ENCODE results near the gene TOM1L2. TPM values are rescaled to one million over a fixed set of nuclear protein-coding genes. Genes with fewer than 3 reads are reported as not detected.

Gene TOM1L2
- total and polyA plus RNA-seq, 12 donors: 46.4 to 331 (median 273) TPM

DNA sequence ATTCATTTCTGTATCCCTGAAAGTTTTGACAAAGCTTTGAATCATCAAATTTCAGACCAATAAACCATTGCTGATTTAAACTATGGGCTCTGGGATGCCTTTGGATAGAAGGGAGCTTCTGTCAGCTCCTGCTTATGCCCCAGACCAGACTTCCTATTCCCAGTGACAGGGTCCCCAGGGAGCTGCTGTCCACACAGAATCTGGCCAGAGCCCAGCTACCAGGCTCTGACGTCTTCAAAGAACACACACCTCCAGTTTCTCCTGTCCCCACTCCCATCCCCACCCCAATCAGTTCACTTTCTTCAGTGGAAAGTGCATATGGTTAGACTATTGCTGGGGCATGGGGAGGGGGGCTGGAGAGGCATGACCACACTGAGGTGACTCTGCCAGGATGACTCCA, 83.8 kb downstream of the TOM1L2 start:
- Histone ChIP-seq H3K4me1 (peaks cover 4 to 46% (median 30%) of the 10 kb centered on the region in 9 donors), H3K27ac (peak overlapping the region in 5 of 10 donors; percentile 15 to 43 (median 17)), H3K4me3 (no peak overlapping the region), H3K36me3 (peaks cover 0 to 51% (median 19%) of the 10 kb centered on the region in 9 donors), H3K9me3 (no peaks in the 10 kb centered on the region), H3K27me3 (no peaks in the 10 kb centered on the region)
- peak in 4 of 8 donors; percentile 4 to 57 (median 19) for ATAC-seq
- DNase-seq: peak in 1 of 2 donors; percentile 57
- intact Hi-C loops (cut with DNase I): loop anchor here in 5 of 10 donors (5.0 to 10.0 kb wide), 4 partner anchors 34 to 146 kb away; partner anchors contain the start of genes ATPAF2 (in 2 of the 5) and GID4 (in 2 of the 5)
- WGBS, 2 donors: 11 to 12% methylated on average over 1 of the region's 1 CpG
- TF ChIP-seq, protein P1, sequence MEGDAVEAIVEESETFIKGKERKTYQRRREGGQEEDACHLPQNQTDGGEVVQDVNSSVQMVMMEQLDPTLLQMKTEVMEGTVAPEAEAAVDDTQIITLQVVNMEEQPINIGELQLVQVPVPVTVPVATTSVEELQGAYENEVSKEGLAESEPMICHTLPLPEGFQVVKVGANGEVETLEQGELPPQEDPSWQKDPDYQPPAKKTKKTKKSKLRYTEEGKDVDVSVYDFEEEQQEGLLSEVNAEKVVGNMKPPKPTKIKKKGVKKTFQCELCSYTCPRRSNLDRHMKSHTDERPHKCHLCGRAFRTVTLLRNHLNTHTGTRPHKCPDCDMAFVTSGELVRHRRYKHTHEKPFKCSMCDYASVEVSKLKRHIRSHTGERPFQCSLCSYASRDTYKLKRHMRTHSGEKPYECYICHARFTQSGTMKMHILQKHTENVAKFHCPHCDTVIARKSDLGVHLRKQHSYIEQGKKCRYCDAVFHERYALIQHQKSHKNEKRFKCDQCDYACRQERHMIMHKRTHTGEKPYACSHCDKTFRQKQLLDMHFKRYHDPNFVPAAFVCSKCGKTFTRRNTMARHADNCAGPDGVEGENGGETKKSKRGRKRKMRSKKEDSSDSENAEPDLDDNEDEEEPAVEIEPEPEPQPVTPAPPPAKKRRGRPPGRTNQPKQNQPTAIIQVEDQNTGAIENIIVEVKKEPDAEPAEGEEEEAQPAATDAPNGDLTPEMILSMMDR (IDR thresholded peaks at IDR 0.05): no peak

DNA sequence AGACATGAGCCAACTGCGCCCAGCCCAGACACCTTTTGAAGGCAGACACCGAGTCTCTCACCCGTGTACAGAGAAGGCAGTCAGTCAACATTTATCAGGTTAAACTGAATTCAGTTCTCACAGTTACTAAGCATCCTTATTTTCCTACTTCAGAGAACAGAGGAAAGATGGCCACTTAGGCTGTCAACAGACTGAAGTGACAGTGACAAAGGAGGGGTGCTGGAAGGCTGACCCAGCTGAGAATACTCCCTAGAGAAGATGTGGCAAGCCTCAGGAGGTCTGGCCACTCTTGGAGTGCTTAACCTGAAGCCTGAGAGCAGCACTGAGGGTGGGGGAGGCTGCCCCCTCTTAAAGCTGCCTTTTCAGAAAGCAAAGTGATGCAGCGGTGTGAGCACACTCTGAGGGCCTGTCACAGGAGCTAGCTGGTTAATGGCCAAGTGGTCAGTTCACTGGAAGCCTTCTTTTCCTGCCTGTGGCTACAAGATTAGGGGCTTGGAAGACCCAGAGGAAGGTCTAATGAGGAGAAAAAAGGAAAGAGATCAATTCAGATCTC, 84.4 kb downstream of the TOM1L2 start:
- H3K36me3 ChIP-seq: peaks cover 0 to 51% (median 19%) of the 10 kb centered on the region in 9 donors

DNA sequence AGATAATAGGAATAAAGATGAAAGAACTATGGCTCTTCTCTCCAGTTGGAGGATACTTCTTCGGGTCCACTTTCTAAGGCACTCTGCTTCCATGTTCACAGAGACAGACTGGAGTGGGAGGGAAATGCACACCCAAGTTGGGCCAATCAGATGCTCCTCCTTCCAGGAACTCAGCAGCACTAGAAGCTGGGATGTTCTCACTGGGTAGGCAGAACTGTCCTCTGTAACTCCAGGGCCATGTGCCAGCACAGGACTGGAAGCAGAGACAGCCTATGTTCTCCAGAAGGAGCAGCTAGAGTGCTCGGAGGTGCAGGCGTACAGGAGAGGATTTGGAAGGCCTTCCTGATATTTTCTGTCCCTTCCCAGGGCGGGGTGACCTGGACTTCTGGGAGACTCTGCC, 85.5 kb downstream of the TOM1L2 start:
- H3K4me1 ChIP-seq: peaks cover 4 to 46% (median 30%) of the 10 kb centered on the region in 9 donors
- H3K27me3 ChIP-seq: no peaks in the 10 kb centered on the region
- WGBS, 2 donors: 86 to 87% methylated on average over 4 of the region's 4 CpGs
- no peak overlapping the region for H3K4me3 ChIP-seq
- no peaks in the 10 kb centered on the region for H3K9me3 ChIP-seq
- intact Hi-C loops (cut with DNase I): loop anchor here in 5 of 10 donors (5.0 to 10.0 kb wide), 4 partner anchors 36 to 148 kb away; partner anchors contain the start of genes ATPAF2 (in 2 of the 5) and GID4 (in 2 of the 5)
- DNase-seq (no peak), ATAC-seq (peak in 5 of 8 donors; percentile 10 to 32 (median 27))
- H3K27ac ChIP-seq: peak overlapping the region in 5 of 10 donors; percentile 9 to 56 (median 42)
- H3K36me3 ChIP-seq: peaks cover 0 to 51% (median 28%) of the 10 kb centered on the region in 9 donors
- TF ChIP-seq, protein P1 (IDR thresholded peaks at IDR 0.05): no peak

More for the DNA sequence above, 84.4 kb downstream of the TOM1L2 start:
- intact Hi-C loops (cut with DNase I): loop anchor here in 5 of 10 donors (5.0 to 10.0 kb wide), 4 partner anchors 34 to 147 kb away; partner anchors contain the start of genes ATPAF2 (in 2 of the 5) and GID4 (in 2 of the 5)
- DNase-seq (no peak), ATAC-seq (peak in 7 of 8 donors; percentile 14 to 68 (median 32))
- TF ChIP-seq, protein P1 (IDR thresholded peaks at IDR 0.05): no peak
- H3K9me3 ChIP-seq: no peaks in the 10 kb centered on the region
- H3K4me1 ChIP-seq: peaks cover 4 to 46% (median 30%) of the 10 kb centered on the region in 9 donors
- H3K27ac ChIP-seq: peak overlapping the region in 5 of 10 donors; percentile 15 to 43 (median 17)
- WGBS, 2 donors: 50 to 62% methylated on average over 4 of the region's 4 CpGs
- no peak overlapping the region for H3K4me3 ChIP-seq
- no peaks in the 10 kb centered on the region for H3K27me3 ChIP-seq

DNA sequence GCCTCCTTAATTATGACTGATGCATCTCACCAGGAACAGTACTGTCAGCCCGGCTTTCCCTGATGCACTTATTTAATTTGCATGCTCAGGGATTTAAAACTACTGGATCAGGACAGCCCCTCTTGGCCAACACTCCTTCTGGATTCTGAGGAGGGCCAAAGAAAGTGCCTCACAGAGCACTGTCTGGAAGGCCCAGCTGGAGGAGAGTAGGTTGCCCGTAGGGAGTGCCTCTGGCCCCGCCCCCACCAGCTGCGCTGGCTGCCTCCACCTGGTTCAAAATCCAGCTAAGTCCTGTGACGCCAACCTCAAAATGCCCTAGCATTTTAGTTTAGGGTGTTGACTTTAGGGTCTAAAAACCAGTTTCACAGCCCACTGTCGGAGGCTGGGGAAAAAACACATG, 86.0 kb downstream of the TOM1L2 start:
- intact Hi-C loops (cut with DNase I): loop anchor here in 5 of 10 donors (5.0 to 10.0 kb wide), 4 partner anchors 36 to 149 kb away; partner anchors contain the start of genes ATPAF2 (in 2 of the 5) and GID4 (in 2 of the 5)
- DNase-seq: peak; percentile 37 to 55
- no peak overlapping the region for H3K4me3 ChIP-seq
- 81 to 82% methylated on average over 6 of the region's 6 CpGs for WGBS, 2 donors
- peaks cover 4 to 44% (median 30%) of the 10 kb centered on the region in 9 donors for H3K4me1 ChIP-seq
- H3K27me3 ChIP-seq: no peaks in the 10 kb centered on the region
- H3K36me3 ChIP-seq: peaks cover 0 to 51% (median 28%) of the 10 kb centered on the region in 9 donors
- no peaks in the 10 kb centered on the region for H3K9me3 ChIP-seq
- TF ChIP-seq, protein P1 (IDR thresholded peaks at IDR 0.05): no peak
- H3K27ac ChIP-seq: peak overlapping the region in 5 of 10 donors; percentile 9 to 56 (median 42)
- peak in 7 of 8 donors; percentile 55 to 70 (median 59) for ATAC-seq

Measured in heart right ventricle (tissue), 16 donors.